ENCODE measurements around the gene AKR7A3.

AKR7A3 gene

GRCh38 chr1:19288324-19289241 is at the start of gene AKR7A3:
Gene AKR7A3, minus strand, starts transcription at chr1:19288770. Its CDS starts 61 bp downstream, at chr1:19288709.
- DNase-seq (ENCODE audit: extremely low read depth in 1 of 2, low read depth in 1 of 2), result peak; percentile 40 to 41

- no peak for DNase-seq (ENCODE audit: extremely low read depth in 1 of 2, low read depth in 1 of 2)
Measured at GRCh38 chr1:19338323-19338762, 49.8 kb upstream of the AKR7A3 start.

- no peak for DNase-seq (ENCODE audit: extremely low read depth in 1 of 2, low read depth in 1 of 2)
Measured at GRCh38 chr1:19337289-19337688, 48.7 kb upstream of the AKR7A3 start.

GRCh38 chr1:19336543-19336942 is 48.0 kb upstream of the AKR7A3 start:
- DNase-seq (ENCODE audit: extremely low read depth in 1 of 2, low read depth in 1 of 2), result peak; percentile 37 to 80

GRCh38 chr1:19333587-19334354 is 45.2 kb upstream of the AKR7A3 start:
- no peak for DNase-seq (ENCODE audit: extremely low read depth in 1 of 2, low read depth in 1 of 2)

- no peak for DNase-seq (ENCODE audit: extremely low read depth in 1 of 2, low read depth in 1 of 2)
Measured at GRCh38 chr1:19332832-19333231, 44.3 kb upstream of the AKR7A3 start.

GRCh38 chr1:19331262-19331878 is 42.8 kb upstream of the AKR7A3 start:
- DNase-seq (ENCODE audit: extremely low read depth in 1 of 2, low read depth in 1 of 2), result no peak

GRCh38 chr1:19330449-19331135 is 42.0 kb upstream of the AKR7A3 start:
- no peak for DNase-seq (ENCODE audit: extremely low read depth in 1 of 2, low read depth in 1 of 2)

- no peak for DNase-seq (ENCODE audit: extremely low read depth in 1 of 2, low read depth in 1 of 2)
Measured at GRCh38 chr1:19329611-19330010, 41.0 kb upstream of the AKR7A3 start.

GRCh38 chr1:19329188-19329587 is 40.6 kb upstream of the AKR7A3 start:
- no peak for DNase-seq (ENCODE audit: extremely low read depth in 1 of 2, low read depth in 1 of 2)

GRCh38 chr1:19328486-19328885 is 39.9 kb upstream of the AKR7A3 start:
- DNase-seq (ENCODE audit: extremely low read depth in 1 of 2, low read depth in 1 of 2), result no peak

- no peak for DNase-seq (ENCODE audit: extremely low read depth in 1 of 2, low read depth in 1 of 2)
Measured at GRCh38 chr1:19327736-19328135, 39.2 kb upstream of the AKR7A3 start.

GRCh38 chr1:19327301-19327700 is 38.7 kb upstream of the AKR7A3 start:
- no peak for DNase-seq (ENCODE audit: extremely low read depth in 1 of 2, low read depth in 1 of 2)

- DNase-seq (ENCODE audit: extremely low read depth in 1 of 2, low read depth in 1 of 2), result no peak
Measured at GRCh38 chr1:19326748-19327065, 38.1 kb upstream of the AKR7A3 start.

GRCh38 chr1:19325958-19326747 is 37.6 kb upstream of the AKR7A3 start:
- DNase-seq (ENCODE audit: extremely low read depth in 1 of 2, low read depth in 1 of 2), result no peak

GRCh38 chr1:19325368-19325957 is 36.9 kb upstream of the AKR7A3 start:
- no peak for DNase-seq (ENCODE audit: extremely low read depth in 1 of 2, low read depth in 1 of 2)

- no peak for DNase-seq (ENCODE audit: extremely low read depth in 1 of 2, low read depth in 1 of 2)
Measured at GRCh38 chr1:19324665-19324990, 36.1 kb upstream of the AKR7A3 start.

GRCh38 chr1:19323987-19324664 is 35.6 kb upstream of the AKR7A3 start:
- no peak for DNase-seq (ENCODE audit: extremely low read depth in 1 of 2, low read depth in 1 of 2)

GRCh38 chr1:19322481-19322880 is 33.9 kb upstream of the AKR7A3 start:
- DNase-seq (ENCODE audit: extremely low read depth in 1 of 2, low read depth in 1 of 2), result no peak
